ENCODE measurements around the gene TSPAN31.

The TSPAN31 gene

DNA sequence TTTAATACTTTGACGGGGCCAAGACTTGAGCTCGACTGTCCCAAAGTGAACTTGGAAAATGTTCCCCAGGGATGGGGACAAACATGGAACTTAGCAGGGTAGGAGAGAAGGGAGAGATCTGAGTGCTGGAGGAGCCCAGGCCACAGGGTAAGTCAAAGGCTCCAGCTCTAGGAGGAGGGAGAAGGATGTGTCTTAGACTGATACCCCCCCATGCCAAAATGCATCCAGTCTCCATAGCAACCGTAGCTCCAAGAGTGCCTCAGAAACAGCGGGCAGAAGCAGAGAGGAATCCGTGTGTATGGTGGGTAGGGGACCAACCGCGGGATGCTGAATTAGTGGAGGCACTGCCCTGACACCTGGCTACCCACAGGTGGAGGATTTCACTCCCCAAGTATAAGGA lies 5.5 kb upstream of the TSPAN31 start:
- Histone ChIP-seq H3K36me3 (ENCODE audit: control insufficient read depth, insufficient read depth, low read length) (no peaks in the 10 kb centered on the region), H3K27me3 (ENCODE audit: control insufficient read depth, insufficient read depth, low read length) (no peaks in the 10 kb centered on the region), H3K4me3 (ENCODE audit: low read depth, low read length) (no peak overlapping the region)

DNA sequence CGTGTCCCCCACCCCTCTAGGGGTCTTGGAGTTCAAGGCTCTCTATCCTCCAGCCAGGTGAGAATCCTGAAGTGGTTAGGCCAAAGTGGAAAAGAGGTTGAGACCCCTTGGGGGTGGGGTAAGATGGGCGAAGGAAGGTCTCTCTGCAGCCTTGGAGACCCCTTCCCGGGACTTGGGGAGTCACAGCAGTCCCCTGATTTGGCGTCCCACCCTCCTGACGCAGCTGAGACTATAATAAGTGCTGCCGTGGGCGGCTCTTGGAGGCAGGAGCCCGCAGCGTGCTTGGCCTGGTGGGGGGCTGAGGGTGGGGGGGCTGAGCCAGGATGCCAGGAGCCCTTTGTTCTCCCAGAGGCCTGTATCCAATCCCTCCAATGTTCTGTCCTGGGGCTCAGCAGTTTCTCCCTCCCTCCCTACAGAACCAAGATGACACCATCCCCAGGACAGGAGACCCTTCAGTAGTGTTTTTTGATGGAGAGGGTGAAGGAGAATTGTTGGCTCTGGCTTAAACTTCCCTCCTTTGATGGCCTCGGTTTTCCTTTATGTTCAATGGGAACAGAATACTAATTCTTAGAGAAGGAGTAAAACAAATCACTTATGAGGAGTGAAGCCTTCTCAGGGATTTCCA lies 4.8 kb upstream of the TSPAN31 start:
- H2AFZ ChIP-seq, result no peak overlapping the region
- no peaks in the 10 kb centered on the region for H3K36me3 ChIP-seq (ENCODE audit: control insufficient read depth, insufficient read depth, low read length)
- no peak overlapping the region for H3K27ac ChIP-seq
- no peaks in the 10 kb centered on the region for H3K27me3 ChIP-seq (ENCODE audit: control insufficient read depth, insufficient read depth, low read length)
- no peaks in the 10 kb centered on the region for H3K9me3 ChIP-seq (ENCODE audit: control insufficient read depth, low read length)
- H3K4me3 ChIP-seq (ENCODE audit: low read depth, low read length), result no peak overlapping the region
- H3K4me1 ChIP-seq, result peaks cover 19% of the 10 kb centered on the region
- TF ChIP-seq, protein P1, sequence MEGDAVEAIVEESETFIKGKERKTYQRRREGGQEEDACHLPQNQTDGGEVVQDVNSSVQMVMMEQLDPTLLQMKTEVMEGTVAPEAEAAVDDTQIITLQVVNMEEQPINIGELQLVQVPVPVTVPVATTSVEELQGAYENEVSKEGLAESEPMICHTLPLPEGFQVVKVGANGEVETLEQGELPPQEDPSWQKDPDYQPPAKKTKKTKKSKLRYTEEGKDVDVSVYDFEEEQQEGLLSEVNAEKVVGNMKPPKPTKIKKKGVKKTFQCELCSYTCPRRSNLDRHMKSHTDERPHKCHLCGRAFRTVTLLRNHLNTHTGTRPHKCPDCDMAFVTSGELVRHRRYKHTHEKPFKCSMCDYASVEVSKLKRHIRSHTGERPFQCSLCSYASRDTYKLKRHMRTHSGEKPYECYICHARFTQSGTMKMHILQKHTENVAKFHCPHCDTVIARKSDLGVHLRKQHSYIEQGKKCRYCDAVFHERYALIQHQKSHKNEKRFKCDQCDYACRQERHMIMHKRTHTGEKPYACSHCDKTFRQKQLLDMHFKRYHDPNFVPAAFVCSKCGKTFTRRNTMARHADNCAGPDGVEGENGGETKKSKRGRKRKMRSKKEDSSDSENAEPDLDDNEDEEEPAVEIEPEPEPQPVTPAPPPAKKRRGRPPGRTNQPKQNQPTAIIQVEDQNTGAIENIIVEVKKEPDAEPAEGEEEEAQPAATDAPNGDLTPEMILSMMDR (IDR thresholded peaks at IDR 0.05), result no peak
- no peak overlapping the region for H3K9ac ChIP-seq
- no peak overlapping the region for H3K4me2 ChIP-seq (ENCODE audit: low read length)
- no peaks in the 10 kb centered on the region for H3K79me2 ChIP-seq

More for the DNA sequence above, 5.5 kb upstream of the TSPAN31 start:
- no peak overlapping the region for H3K9ac ChIP-seq
- H3K27ac ChIP-seq, result no peak overlapping the region
- H3K79me2 ChIP-seq, result no peaks in the 10 kb centered on the region
- H3K4me1 ChIP-seq, result peaks cover 19% of the 10 kb centered on the region
- H3K4me2 ChIP-seq (ENCODE audit: low read length), result no peak overlapping the region
- no peak overlapping the region for H2AFZ ChIP-seq
- TF ChIP-seq, protein P1 (IDR thresholded peaks at IDR 0.05), result no peak
- H3K9me3 ChIP-seq (ENCODE audit: control insufficient read depth, low read length), result no peaks in the 10 kb centered on the region

DNA sequence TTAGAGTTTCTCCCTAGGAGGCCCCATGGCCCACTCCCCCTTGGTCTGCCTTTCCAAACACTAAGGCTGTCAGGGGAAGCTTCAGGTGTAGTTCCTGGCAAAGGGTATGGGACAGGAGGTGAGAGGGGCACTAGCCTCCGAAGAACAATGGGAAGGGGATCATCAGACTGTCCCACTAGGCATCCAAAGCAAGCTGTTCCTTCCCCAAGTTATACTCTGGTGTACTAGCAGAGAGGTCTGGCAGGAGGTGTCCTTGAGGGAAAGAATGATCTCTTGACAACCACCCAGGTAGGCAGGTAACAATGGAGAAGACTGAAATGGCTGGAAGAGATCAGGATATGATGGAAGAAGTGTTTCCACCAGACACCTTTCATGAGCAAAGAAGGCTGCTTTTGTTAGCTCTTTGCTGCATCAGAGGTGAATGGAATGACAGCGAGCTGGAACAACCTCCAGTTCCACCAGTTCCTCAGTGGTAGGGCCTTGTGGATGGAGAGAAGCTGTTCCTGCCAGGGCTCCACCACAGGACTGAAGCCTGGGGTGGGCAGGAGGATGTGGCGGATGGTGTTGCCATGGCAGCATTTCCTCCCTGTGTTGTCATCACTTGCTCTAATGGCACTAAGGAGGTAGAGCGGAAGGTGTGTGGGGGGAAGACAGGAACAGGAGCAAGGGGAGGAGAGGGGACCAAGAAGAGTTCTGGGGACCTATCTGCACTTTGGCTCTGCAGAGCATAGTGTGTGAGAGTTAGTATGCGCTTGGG lies 4.0 kb upstream of the TSPAN31 start:
- H3K9me3 ChIP-seq (ENCODE audit: control insufficient read depth, low read length), result no peaks in the 10 kb centered on the region

DNA sequence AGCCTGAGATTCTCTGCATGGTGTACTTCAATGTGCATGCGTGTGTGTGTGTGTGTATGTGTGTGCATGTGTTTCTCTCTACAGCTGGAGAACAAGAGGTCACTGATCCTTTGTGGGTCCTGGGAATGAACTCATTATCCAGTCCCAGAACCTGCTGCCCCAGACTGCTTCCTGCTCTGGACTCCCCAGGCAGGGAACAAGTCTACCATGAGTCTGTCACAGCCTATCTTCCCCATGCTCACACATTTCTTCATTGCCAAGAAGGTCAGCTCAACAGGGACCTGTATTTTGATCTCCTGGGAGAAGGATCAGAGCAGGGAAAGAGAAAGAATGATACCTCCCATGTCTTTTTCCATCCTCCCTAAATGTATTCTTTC lies 3.4 kb upstream of the TSPAN31 start:
- Histone ChIP-seq H3K4me3 (ENCODE audit: low read depth, low read length) (no peak overlapping the region), H3K9me3 (ENCODE audit: control insufficient read depth, low read length) (no peaks in the 10 kb centered on the region), H3K27ac (no peak overlapping the region), H3K9ac (no peak overlapping the region), H3K4me2 (ENCODE audit: low read length) (no peak overlapping the region), H2AFZ (no peak overlapping the region), H3K36me3 (ENCODE audit: control insufficient read depth, insufficient read depth, low read length) (no peaks in the 10 kb centered on the region), H3K79me2 (no peaks in the 10 kb centered on the region), H3K4me1 (peaks cover 16% of the 10 kb centered on the region), H3K27me3 (ENCODE audit: control insufficient read depth, insufficient read depth, low read length) (no peaks in the 10 kb centered on the region)
- TF ChIP-seq, protein P1 (IDR thresholded peaks at IDR 0.05), result no peak

More for the DNA sequence above, 4.0 kb upstream of the TSPAN31 start:
- Histone ChIP-seq H3K9ac (no peak overlapping the region), H2AFZ (no peak overlapping the region), H3K4me1 (peaks cover 21% of the 10 kb centered on the region), H3K4me3 (ENCODE audit: low read depth, low read length) (no peak overlapping the region), H3K4me2 (ENCODE audit: low read length) (no peak overlapping the region), H3K27me3 (ENCODE audit: control insufficient read depth, insufficient read depth, low read length) (no peaks in the 10 kb centered on the region), H3K79me2 (no peaks in the 10 kb centered on the region), H3K36me3 (ENCODE audit: control insufficient read depth, insufficient read depth, low read length) (no peaks in the 10 kb centered on the region), H3K27ac (peak overlapping the region; percentile 21)
- TF ChIP-seq, protein P1 (IDR thresholded peaks at IDR 0.05), result no peak
